HS-5 (cell line): ENCODE measurements around the gene CEP44.
A peak's percentile ranks its signal among the peaks of the same experiment; 100 is the strongest.
"Not testable (repeated sequence)": the region's sequence is repeated elsewhere in the genome, so short reads cannot be mapped to it uniquely, and the experiment has no call there.

Experiments used
- DNase-seq: peaks from one replicate; pipeline ENCODE4 v3.0.0-alpha.2; 2012; ENCODE audit warnings: low read depth

Gene CEP44

DNA sequence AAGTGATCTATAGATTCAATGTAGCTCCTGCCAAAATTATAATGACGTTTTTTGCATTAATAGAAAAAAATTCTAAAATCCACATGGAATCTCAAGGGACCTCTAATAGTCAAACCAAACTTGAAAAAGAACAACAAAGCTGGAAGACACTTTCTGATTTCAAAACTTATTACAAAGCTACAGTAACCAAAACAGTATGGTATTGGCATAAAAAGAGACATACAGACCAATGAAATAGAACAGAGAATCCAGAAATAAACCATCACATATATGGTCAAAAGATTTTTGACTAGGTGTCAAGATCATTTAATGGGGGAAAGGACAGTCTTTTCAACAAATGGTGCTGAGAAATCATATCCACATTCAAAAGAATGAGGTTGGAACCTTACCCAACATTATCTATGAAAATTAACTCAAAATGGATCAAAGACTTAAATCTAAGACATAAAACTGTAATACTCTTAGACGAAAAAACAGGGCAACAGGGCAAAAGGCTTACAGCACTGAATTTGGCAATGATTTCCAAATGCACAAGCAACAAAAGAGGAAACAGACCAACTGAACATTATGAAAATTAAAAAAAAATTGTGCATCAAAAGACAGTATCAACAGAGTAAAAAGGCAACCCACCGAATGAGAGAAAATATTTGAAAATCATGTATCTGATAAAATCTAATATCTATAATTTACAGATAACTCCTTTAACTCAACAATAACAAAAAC is 4.1 kb upstream of the CEP44 start:
- DNase-seq = no peak

- no peak for DNase-seq
Observed at GRCh38 chr4:174281182-174281737, 2.5 kb upstream of the CEP44 start.

DNA sequence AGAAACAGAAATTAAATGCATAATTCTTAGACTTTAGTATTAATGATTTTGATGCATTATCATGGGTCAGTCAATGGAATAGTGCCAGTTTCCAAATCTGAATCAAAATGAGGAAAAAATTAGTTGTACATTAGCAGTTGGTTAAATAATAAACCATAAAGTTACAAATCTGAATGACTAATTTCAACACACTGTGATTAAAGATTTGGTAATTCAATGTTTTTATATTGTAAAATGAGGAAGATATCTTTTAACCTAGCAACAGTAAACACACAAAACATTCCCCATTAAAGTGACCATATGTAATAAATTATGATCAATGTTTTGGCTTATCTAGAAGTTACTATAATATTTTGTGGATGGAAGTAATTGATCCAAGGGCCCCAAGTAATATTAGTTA is 1.8 kb upstream of the CEP44 start:
- no peak for DNase-seq

DNA sequence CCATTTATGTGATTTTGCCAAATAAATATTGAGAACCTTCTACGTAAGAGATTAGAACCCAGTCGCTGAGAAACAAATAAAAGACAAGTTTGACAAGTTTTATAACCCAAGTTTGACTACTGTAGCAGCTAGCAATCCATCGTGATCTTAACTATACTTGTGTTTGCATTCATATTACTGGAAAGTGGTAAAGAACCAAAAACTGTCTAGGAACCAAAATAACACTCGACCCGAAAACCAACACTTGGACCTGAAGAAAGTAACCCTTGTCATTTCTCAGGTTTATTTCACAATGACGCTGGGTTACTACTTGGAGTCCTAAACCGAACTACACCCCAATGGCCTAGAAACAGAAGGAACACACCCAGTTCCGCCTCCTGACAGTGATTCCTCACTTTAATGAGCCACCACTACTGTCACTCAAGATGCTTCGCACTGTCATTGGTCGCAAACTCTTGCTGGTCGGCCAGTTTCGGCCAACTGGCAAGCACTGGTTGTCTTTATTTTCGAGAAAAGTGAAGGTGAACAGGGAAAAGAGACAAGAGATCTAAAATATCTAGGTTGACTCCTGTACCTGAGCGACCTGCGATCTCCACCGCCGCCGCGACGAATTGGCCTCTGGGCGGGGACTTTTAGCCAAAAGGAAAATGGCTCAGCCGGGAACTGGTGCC is 740 bp upstream of the CEP44 start:
- DNase-seq = peak; percentile 79

DNA sequence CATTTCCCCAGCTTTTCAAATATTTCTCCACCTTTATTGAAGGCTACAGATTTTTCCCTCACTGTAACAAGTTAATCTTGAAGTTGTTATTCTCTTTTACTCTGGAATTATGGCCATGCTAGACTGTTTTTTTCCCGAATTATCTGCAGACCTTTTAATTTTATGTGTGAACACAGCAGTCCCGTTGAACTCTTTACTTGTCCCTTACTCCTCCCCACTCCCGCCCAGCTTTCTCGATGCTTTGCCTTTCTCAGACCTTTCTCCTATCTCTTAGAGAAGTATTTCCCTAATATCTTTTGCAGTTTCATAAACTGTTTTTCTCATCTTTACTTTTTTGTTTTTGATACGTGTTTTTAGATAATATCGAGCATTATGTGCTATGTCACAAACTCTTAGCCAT is 776 bp downstream of the CEP44 start:
- no peak for DNase-seq

DNA sequence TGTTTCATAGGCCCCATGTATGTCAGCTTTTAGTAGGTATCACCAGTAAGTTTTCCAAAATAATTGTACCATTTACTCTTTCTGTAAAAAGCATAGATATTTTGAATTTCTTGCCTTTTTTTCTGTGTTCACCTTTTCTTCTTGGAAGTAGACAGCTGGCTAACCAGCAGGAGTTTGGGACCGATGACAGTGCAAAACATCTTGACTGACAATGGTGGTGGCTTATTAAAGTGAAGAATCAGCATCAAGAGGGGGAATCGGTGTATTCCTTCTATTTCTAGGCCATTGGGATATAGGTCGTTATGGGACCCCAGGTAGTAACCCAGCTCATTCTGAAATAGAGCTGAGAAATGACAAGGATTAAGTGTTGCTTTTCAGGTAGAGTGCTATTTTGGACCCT is 3.2 kb downstream of the CEP44 start:
- no peak for DNase-seq

DNA sequence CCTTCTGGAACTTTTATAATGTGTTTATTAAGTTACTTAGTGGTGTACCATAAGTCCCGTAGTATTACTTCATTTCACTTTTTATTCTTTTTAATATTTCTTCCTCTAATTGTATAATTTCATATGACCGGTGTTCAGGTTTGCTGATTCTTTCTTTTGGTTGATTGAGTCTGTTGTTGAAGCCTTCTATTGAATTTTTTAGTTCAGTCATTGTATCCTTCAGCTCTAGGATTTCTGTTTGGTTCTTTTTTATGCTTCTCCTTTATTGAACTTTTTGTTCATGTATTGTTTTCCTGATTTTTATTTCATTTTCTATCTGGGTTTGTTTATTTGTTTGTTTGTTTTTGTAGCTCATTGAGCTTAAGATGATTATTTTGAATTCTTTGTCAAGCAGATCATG is 8.8 kb downstream of the CEP44 start:
- no peak for DNase-seq

DNA sequence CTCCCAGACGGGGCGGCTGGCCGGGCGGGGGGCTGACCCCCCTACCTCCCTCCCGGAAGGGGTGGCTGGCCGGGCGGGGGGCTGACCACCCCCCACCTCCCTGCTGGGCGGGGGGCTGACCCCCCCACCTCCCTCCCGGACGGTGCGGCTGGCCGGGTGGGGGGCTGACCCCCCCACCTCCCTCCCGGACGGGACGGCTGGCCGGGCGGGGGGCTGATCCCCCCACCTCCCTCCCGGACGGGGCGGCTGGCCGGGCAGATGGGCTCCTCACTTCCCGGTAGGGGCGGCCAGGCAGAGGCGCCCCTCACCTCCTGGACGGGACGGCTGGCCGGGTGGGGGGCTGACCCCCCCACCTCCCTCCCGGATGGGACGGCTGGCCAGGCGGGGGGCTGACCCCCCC is 10.9 kb downstream of the CEP44 start:
- DNase-seq = not testable (repeated sequence)

DNA sequence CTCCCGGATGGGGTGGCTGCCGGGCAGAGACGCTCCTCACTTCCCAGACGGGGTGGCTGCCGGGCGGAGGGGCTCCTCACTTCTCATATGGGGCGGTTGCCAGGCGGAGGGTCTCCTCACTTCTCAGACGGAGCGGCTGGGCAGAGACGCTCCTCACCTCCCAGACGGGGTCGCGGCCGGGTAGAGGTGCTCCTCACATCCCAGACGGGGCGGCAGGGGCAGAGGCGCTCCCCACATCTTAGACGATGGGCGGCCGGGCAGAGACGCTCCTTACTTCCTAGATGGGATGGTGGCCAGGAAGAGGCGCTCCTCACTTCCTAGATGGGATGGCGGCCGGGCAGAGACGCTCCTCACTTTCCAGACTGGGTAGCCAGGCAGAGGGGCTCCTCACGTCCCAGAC is 11.4 kb downstream of the CEP44 start:
- DNase-seq = not testable (repeated sequence)

DNA sequence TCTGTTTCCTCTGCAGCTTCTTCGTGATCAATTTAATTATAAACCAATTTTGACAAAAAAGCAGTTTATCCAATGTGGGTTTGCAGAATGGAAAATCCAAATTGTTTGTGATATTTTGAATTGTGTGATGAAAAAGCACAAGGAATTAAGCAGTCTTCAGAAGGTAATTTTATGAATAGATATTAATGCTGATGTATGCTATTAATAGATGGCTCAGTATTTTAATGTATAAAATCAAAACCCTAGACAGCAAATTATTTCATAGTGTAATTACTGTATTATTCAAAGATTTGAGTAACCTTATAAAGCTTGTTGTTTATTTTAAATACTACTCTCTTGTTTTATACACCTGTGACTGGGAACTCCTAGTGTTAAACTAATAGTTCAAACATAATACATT is 20.0 kb downstream of the CEP44 start:
- DNase-seq = no peak

GRCh38 chr4:174304664-174305063 is 21.0 kb downstream of the CEP44 start:
- DNase-seq = no peak

DNA sequence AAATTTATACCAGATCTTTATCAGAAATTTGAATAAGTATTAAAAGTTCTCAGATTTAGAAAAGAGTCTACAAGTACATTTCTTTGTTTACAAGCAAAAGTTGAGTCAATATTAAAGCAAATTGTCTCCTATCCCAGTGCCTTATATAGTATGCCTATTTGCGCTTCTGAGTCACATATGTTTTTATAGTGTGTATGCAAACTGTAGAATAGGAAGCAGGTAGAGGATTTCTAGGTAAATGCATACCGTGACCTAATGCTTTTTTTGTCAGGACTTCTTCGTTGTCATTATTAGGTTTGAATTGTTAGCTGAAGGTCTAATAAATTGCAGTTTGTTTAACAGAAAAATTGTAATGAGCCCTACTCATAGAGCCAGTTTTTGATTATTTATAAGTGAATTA is 22.2 kb downstream of the CEP44 start:
- no peak for DNase-seq

DNA sequence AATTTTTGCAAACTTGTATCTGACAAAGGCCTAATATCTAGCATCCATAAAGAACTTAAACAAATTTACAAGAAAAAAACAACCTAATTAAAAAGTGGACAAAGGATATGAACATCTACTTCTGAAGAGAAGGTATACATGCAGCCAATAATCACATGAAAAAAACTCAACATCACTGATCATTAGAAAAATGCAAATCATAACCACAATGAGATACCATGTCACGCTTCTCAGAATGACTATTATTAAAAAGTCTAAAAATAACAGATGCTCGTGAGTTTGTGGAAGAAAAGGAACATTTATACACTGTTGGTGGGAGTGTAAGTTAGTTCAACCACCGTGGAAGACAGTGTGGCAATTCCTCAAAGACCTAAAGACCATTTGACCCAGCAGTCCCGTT is 24.0 kb downstream of the CEP44 start:
- no peak for DNase-seq

DNA sequence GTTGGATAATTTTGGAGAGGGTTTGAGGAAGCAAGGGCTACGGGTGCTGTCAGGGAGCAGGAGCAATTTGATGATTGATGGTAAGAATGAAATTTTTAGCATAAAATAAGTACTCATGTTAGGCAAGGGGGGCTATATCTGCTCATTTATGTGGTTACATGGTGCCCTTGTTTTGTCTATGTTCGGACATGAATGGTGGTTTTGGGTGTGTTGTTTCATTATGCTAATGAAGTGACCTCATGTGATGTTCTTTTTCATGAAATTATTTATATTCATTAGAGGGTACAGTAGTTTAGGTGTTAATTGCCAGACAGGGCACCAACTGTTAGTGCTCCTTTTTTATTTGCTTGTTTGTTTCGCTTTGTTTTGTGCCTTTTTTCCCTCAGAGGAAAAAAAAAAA is 29.3 kb downstream of the CEP44 start:
- no peak for DNase-seq

GRCh38 chr4:174314274-174314673 is 30.6 kb downstream of the CEP44 start:
- no peak for DNase-seq

- peak; percentile 61 for DNase-seq
Observed at GRCh38 chr4:174314770-174315169, 31.1 kb downstream of the CEP44 start.

DNA sequence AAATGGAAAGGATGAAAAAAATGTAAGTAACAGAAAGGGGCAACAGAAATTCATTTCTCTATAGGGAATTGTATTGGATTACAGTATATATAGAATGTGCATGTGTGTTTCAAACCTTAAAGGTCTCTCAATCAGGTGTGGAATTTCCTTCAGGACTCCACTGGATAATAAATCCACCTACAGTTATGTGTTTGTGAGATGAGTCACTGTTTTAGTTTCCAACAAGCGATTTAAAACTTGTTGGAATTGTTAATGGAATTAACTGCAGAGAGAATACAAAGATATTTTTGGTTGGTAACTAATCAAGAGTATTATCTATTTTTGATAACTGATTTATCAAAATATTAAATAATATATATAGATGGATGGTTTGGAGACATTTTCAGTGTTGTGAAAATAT is 32.8 kb downstream of the CEP44 start:
- no peak for DNase-seq

DNA sequence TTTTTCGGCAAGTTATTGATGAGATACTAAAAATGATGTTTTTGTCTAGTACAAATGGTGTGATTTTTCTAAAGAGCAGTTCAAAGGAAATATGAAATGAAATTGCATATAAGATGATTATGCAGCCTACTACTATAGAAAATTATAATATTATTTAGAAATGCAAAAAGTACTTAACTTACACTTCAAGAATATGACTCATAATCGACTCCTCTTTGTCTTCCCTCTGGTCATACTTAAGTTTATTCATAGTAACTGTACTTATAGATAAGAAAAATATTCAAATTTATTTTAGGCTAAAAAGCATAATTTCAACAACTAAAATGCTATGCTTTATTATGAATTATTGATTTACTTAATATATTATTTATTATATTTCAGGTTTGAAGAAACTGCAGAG is 33.2 kb downstream of the CEP44 start:
- no peak for DNase-seq

- DNase-seq = no peak
Observed at GRCh38 chr4:174317531-174317930, 33.8 kb downstream of the CEP44 start.

GRCh38 chr4:174318829-174319764 is 35.4 kb downstream of the CEP44 start:
- peak; percentile 20 for DNase-seq

DNA sequence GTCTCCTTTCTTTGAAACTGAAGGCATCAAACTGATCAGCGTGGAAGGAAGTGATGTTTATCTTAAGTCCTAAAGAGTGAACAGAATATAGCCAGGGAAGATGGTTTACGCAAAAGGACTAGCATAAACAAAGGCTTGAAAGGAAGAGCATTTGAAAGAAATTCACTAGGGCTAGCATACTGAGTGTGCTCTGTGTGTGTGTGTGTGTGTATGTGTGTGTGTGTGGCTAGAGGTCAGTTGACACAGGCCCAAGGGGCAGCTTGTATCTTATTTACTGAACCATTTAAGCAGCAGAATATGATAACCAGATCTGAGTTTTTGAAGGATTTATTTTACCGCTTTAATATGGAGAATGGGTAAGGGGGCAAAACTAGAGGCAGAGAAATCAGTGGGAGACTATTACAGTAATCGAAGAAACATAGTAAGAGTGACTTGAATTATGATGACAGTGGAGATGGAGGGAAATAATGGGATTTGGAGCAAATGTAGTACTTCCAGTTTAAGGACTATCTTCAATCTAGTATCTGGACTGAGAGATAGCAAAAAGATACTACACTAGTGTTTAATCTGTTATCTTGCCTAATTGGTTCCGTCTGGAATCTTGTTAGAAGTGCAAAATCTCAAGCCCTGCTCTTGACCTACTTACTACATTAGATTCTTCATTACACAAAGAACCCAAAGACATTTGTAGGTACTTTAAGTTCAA is 36.9 kb downstream of the CEP44 start:
- DNase-seq = no peak

DNA sequence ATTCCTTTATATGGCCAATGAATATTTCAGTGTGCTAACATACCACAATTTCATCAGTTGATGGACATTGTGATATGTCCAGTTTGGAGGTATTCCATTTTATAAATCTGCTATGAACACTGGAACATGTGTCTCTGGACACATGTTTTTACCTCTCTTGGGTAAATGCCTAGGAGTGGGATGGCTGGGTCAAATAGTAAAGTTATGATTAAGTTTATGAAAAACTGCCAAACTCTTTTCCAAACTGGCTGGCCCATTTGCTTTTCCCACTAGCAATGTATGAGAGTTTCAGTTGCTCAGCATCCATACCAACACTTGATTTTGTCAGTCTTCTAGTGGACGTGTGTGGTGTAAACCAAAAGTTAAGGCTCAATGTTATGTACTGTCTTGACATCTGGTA is 40.5 kb downstream of the CEP44 start:
- no peak for DNase-seq
